Measurements from ENCODE around the gene IGF2BP2. TPM values are rescaled to one million over a fixed set of nuclear protein-coding genes. Genes with fewer than 3 reads are reported as not detected.
"Not testable (repeated sequence)": the region's sequence is repeated elsewhere in the genome, so short reads cannot be mapped to it uniquely, and the experiment has no call there.

The IGF2BP2 gene
- total and polyA plus RNA-seq, 3 donors from 2014 or later = 18.9 to 29.1 (median 19.4) TPM

GRCh38 chr3:185701611-185702261 lies 123.1 kb downstream of the IGF2BP2 start:
- H3K4me1 ChIP-seq = no peaks in the 10 kb centered on the region
- no peaks in the 10 kb centered on the region for H3K27me3 ChIP-seq
- H3K27ac ChIP-seq = no peak overlapping the region
- no peaks in the 10 kb centered on the region for H3K36me3 ChIP-seq (ENCODE audit: low read depth, missing control alignments)
- no peak for TF ChIP-seq POLR2A (IDR thresholded peaks at IDR 0.05)
- TF ChIP-seq, protein P1, sequence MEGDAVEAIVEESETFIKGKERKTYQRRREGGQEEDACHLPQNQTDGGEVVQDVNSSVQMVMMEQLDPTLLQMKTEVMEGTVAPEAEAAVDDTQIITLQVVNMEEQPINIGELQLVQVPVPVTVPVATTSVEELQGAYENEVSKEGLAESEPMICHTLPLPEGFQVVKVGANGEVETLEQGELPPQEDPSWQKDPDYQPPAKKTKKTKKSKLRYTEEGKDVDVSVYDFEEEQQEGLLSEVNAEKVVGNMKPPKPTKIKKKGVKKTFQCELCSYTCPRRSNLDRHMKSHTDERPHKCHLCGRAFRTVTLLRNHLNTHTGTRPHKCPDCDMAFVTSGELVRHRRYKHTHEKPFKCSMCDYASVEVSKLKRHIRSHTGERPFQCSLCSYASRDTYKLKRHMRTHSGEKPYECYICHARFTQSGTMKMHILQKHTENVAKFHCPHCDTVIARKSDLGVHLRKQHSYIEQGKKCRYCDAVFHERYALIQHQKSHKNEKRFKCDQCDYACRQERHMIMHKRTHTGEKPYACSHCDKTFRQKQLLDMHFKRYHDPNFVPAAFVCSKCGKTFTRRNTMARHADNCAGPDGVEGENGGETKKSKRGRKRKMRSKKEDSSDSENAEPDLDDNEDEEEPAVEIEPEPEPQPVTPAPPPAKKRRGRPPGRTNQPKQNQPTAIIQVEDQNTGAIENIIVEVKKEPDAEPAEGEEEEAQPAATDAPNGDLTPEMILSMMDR (IDR thresholded peaks at IDR 0.05) = no peak
- H3K9me3 ChIP-seq = no peaks in the 10 kb centered on the region
- H3K4me3 ChIP-seq = no peak overlapping the region
- no peak for DNase-seq
- WGBS, 2 donors = 52 to 60% methylated on average over 10 of the region's 10 CpGs
- intact Hi-C loops (cut with DNase I; ENCODE audit: low total_unique reads) = no loop called here

- intact Hi-C loops (cut with DNase I; ENCODE audit: low total_unique reads) = no loop called here
- H3K27me3 ChIP-seq = no peaks in the 10 kb centered on the region
- H3K9me3 ChIP-seq = no peaks in the 10 kb centered on the region
- H3K27ac ChIP-seq = no peak overlapping the region
- no peak overlapping the region for H3K4me3 ChIP-seq
- 54 to 55% methylated on average over 2 of the region's 2 CpGs for WGBS, 2 donors
- DNase-seq = no peak
- H3K4me1 ChIP-seq = no peaks in the 10 kb centered on the region
- H3K36me3 ChIP-seq (ENCODE audit: low read depth, missing control alignments) = no peaks in the 10 kb centered on the region
- TF ChIP-seq, protein P1 (IDR thresholded peaks at IDR 0.05) = no peak
- TF ChIP-seq POLR2A (IDR thresholded peaks at IDR 0.05) = no peak
Observed at GRCh38 chr3:185699927-185700326, 124.9 kb downstream of the IGF2BP2 start.

GRCh38 chr3:185697228-185697627 lies 127.6 kb downstream of the IGF2BP2 start:
- intact Hi-C loops (cut with DNase I; ENCODE audit: low total_unique reads); H3K9me3 ChIP-seq; H3K27me3 ChIP-seq; DNase-seq; H3K4me1 ChIP-seq; H3K4me3 ChIP-seq; H3K36me3 ChIP-seq (ENCODE audit: low read depth, missing control alignments); H3K27ac ChIP-seq: not testable (repeated sequence)
- 82% methylated on average over 7 of the region's 7 CpGs for WGBS, 2 donors

GRCh38 chr3:185696039-185696438 lies 128.8 kb downstream of the IGF2BP2 start:
- Histone ChIP-seq H3K27ac (no peak overlapping the region), H3K27me3 (no peaks in the 10 kb centered on the region), H3K4me3 (no peak overlapping the region), H3K4me1 (no peaks in the 10 kb centered on the region), H3K9me3 (no peaks in the 10 kb centered on the region), H3K36me3 (ENCODE audit: low read depth, missing control alignments) (no peaks in the 10 kb centered on the region)
- intact Hi-C loops (cut with DNase I; ENCODE audit: low total_unique reads) = no loop called here
- 88 to 90% methylated on average over 6 of the region's 6 CpGs for WGBS, 2 donors
- no peak for TF ChIP-seq POLR2A (IDR thresholded peaks at IDR 0.05)
- TF ChIP-seq, protein P1 (IDR thresholded peaks at IDR 0.05) = no peak
- no peak for DNase-seq

GRCh38 chr3:185693985-185694653 lies 130.7 kb downstream of the IGF2BP2 start:
- no peak overlapping the region for H3K27ac ChIP-seq
- H3K9me3 ChIP-seq = no peaks in the 10 kb centered on the region
- DNase-seq = no peak
- no peak overlapping the region for H3K4me3 ChIP-seq
- intact Hi-C loops (cut with DNase I; ENCODE audit: low total_unique reads) = no loop called here
- no peaks in the 10 kb centered on the region for H3K4me1 ChIP-seq
- WGBS, 2 donors = 59 to 62% methylated on average over 4 of the region's 4 CpGs
- no peaks in the 10 kb centered on the region for H3K36me3 ChIP-seq (ENCODE audit: low read depth, missing control alignments)
- H3K27me3 ChIP-seq = no peaks in the 10 kb centered on the region
- TF ChIP-seq, protein P1 (IDR thresholded peaks at IDR 0.05) = no peak
- no peak for TF ChIP-seq POLR2A (IDR thresholded peaks at IDR 0.05)

All from testis (tissue), 3 donors.